GM12878 (cell line): Measurements from ENCODE around the gene CDH4. TPM values are rescaled to one million over a fixed set of nuclear protein-coding genes. Genes with fewer than 3 reads are reported as not detected.

ENCODE experiments used
- ATAC-seq: fragments of 200-7000 bp; cut with Tn5 transposase; 3 replicates; pipeline ENCODE4 v1.9.1; 2020; ENCODE audit warnings: mild to moderate bottlenecking, moderate library complexity
- BruUV-seq: library from RNA; stranded (reverse); fragments of 400-500 nt; replicated peaks from 2 replicates; lab custom pipeline; 2021; lab: Mats Ljungman, UMichigan
- CTCF ChIA-PET: fragments of 300-600 bp; sonication (Branson Sonifier 250); formaldehyde crosslinking; extraction: SDS; loops from one replicate; lab custom pipeline; 2021; ENCODE audit warnings: inconsistent platforms; lab: Yijun Ruan, JAX
- POLR2A ChIA-PET: fragments of 350-600 bp; formaldehyde crosslinking; extraction: SDS; loops from one replicate; lab custom pipeline; 2021; ENCODE audit warnings: inconsistent platforms; lab: Charles Lee
- RAD21 ChIA-PET: fragments of 300-600 bp; sonication (Branson Sonifier 250); formaldehyde crosslinking; loops from one replicate; lab custom pipeline; 2023; ENCODE audit warnings: antibody characterized with exemption; ENCODE audit not compliant: unreplicated experiment; lab: Charles Lee
- SMC1A ChIA-PET: fragments of 300-600 bp; sonication (Branson Sonifier 250); formaldehyde crosslinking; loops from one replicate; lab custom pipeline; 2023; ENCODE audit not compliant: unreplicated experiment, uncharacterized antibody; lab: Charles Lee
- DNase-seq: peaks from one replicate; pipeline ENCODE4 v3.0.0-alpha.2; 2011; ENCODE audit warnings: low read depth, low spot score
- FAIRE-seq: peaks from 3 replicates; lab custom pipeline; 2011; peaks lifted over from hg19 to GRCh38; lab: Jason Lieb, UNC
- H2AFZ ChIP-seq: 2 replicates; pipeline ENCODE4 v1.6.0; 2011; ENCODE audit warnings: low read depth, low read length, control low read depth; ENCODE audit not compliant: control insufficient read depth
- H3K27ac ChIP-seq: 2 replicates; pipeline ENCODE4 v1.5.1; 2011; ENCODE audit warnings: control low read depth; ENCODE audit not compliant: control insufficient read depth, insufficient read depth
- H3K27me3 ChIP-seq, 2 experiments: replicated peaks in 1 of 2; 2 replicates each; pipeline versions ENCODE4 v1.6.0 to v1.6.1; 2011; ENCODE audit warnings: low read length in 1 of 2; ENCODE audit not compliant: control insufficient read depth in 2 of 2, insufficient read depth in 2 of 2
- H3K36me3 ChIP-seq, 2 experiments: 2 replicates each; pipeline ENCODE4 v1.5.1; 2011; ENCODE audit warnings: low read length in 1 of 2; ENCODE audit not compliant: control insufficient read depth in 2 of 2, insufficient read depth in 2 of 2
- H3K4me1 ChIP-seq: 2 replicates; pipeline ENCODE4 v1.6.1; 2011; ENCODE audit warnings: mild to moderate bottlenecking, low read length, moderate library complexity, mixed read lengths; ENCODE audit not compliant: control insufficient read depth, insufficient read depth
- H3K4me2 ChIP-seq: 2 replicates; pipeline ENCODE4 v1.6.0; 2011; ENCODE audit warnings: control low read depth; ENCODE audit not compliant: control insufficient read depth, insufficient read depth
- H3K4me3 ChIP-seq: fragments of 200-600 bp; sonication (generic); 2 replicates; pipeline ENCODE4 v1.5.1; 2016
- H3K79me2 ChIP-seq: 2 replicates; pipeline ENCODE4 v1.6.0; 2011; ENCODE audit warnings: low read length; ENCODE audit not compliant: control insufficient read depth, insufficient read depth
- H3K9ac ChIP-seq: 2 replicates; pipeline ENCODE4 v1.8.0; 2011; ENCODE audit warnings: low read length, control low read depth, mixed read lengths; ENCODE audit not compliant: control insufficient read depth, insufficient read depth
- H3K9me3 ChIP-seq: replicated peaks from 3 replicates; pipeline ENCODE4 v1.5.1; 2011; ENCODE audit warnings: mild to moderate bottlenecking, low read length; ENCODE audit not compliant: control insufficient read depth, insufficient read depth
- H4K20me1 ChIP-seq: 2 replicates; pipeline ENCODE4 v1.6.0; 2011; ENCODE audit not compliant: control insufficient read depth, insufficient read depth
- CHD1 ChIP-seq: IDR thresholded peaks from 2 replicates; pipeline ENCODE4 v1.6.1; 2012; ENCODE audit warnings: low read depth, low read length, improper control_type of control experiment
- EZH2 ChIP-seq: IDR thresholded peaks from 2 replicates; pipeline ENCODE4 v1.6.1; 2012; ENCODE audit warnings: low read depth, mild to moderate bottlenecking, control low read depth, inconsistent platforms, low read length, borderline replicate concordance; ENCODE audit not compliant: control insufficient read depth
- POLR2A ChIP-seq: IDR thresholded peaks from 2 replicates; pipeline ENCODE4 v1.6.1; 2011; ENCODE audit warnings: low read depth, mild to moderate bottlenecking, low read length
- SIX5 ChIP-seq: IDR thresholded peaks from 2 replicates; pipeline ENCODE4 v1.6.1; 2011; ENCODE audit warnings: mild to moderate bottlenecking, low read depth, low read length, moderate library complexity; ENCODE audit not compliant: severe bottlenecking
- WGBS: methylation state at CpG from one replicate; pipeline ENCODE4 v1.1.6; 2016; ENCODE audit warnings: low lambda C conversion rate; ENCODE audit not compliant: insufficient replicate concordance, insufficient coverage; ENCODE audit errors: missing lambda C conversion rate; 5-methylcytosine and 5-hydroxymethylcytosine counted together
- in situ Hi-C: fragments of 300-500 bp; cut with MboI; formaldehyde crosslinking; loops from 9 replicates; pipeline ENCODE4 v1.14.3; 2018; ENCODE audit warnings: mixed read lengths
- intact Hi-C: fragments of 100-400 bp; cut with micrococcal nuclease; formaldehyde crosslinking; loops from one replicate; pipeline ENCODE4 v1.14.2; 2022; ENCODE audit not compliant: unreplicated experiment
- polyA plus RNA-seq, 11 experiments: library from polyadenylated mRNA; depleted of rRNA in 4 of 11; unstranded in 6 of 11; stranded (reverse) in 5 of 11; fragments of >200 nt; fragmentation: Nextera tagmentation in 4 of 11; fragmentation: Illumina TruSeq in 1 of 11; extraction: Ambion mirVana in 4 of 11; extraction: Trizol in 1 of 11; gene quantifications; 1 replicate in 1 of 11; 2 replicates in 10 of 11; pipeline versions ENCODE4 v1.2.1 to v1.2.3, GENCODE V29; 2011 to 2016; ENCODE audit warnings: inconsistent platforms in 2 of 11, missing spikeins in 2 of 11, low read depth in 1 of 11
- total RNA-seq, 4 experiments: library from RNA; depleted of rRNA in 3 of 4; stranded (reverse); fragments of >200 nt in 3 of 4; fragmentation: Illumina TruSeq in 1 of 4; extraction: Trizol in 1 of 4; gene quantifications; 2 replicates each; pipeline versions ENCODE4 v1.2.1 to v1.2.3, GENCODE V29; 2013 to 2021

CDH4 gene
- total and polyA plus RNA-seq, 10 of the 15 experiments (the other 5 are each of a cell fraction or from before 2014, with no cell fraction given): not detected

DNA sequence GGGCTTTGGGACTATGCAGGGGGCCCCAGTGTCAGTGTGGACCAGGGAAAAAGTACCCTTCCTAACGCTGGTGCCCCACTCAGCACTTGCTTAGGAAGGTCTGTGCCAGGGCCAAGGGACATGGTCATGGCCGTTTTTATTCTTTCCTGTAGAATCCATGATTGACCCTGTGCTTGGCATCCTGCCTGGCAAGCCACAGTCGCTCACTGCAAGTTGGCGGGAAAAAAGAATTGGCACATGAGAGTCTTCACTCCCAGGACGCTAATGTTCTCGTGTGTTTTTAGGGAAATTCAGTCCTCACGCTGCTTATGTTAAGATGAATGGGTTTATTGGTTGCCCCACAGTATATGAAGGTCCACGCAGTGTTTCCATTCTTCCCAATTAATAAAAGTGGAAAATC lies 253.4 kb downstream of the CDH4 start:
- H3K9me3 ChIP-seq: no peaks in the 10 kb centered on the region; the same call in 2 of the 3 replicates
- no peak for ATAC-seq
- no peak overlapping the region for H3K4me2 ChIP-seq
- DNase-seq: no peak
- POLR2A ChIA-PET: no interaction called here
- SMC1A ChIA-PET: no interaction called here
- TF ChIP-seq SIX5 (no peak), CHD1 (no peak), POLR2A (no peak)
- 28% methylated on average over 8 of the region's 8 CpGs for WGBS
- no peak overlapping the region for H2AFZ ChIP-seq
- no peak for FAIRE-seq
- no peaks in the 10 kb centered on the region for H3K36me3 ChIP-seq
- intact Hi-C loops: no loop called here
- CTCF ChIA-PET: no interaction called here
- no peaks in the 10 kb centered on the region for H3K79me2 ChIP-seq
- H4K20me1 ChIP-seq: no peaks in the 10 kb centered on the region
- RAD21 ChIA-PET: no interaction called here
- no peaks in the 10 kb centered on the region for H3K27me3 ChIP-seq
- no TSS peak for BruUV-seq
- in situ Hi-C loops: no loop called here
- H3K9ac ChIP-seq: no peak overlapping the region
- no peak overlapping the region for H3K27ac ChIP-seq
- no peak overlapping the region for H3K4me3 ChIP-seq
- no peaks in the 10 kb centered on the region for H3K4me1 ChIP-seq

DNA sequence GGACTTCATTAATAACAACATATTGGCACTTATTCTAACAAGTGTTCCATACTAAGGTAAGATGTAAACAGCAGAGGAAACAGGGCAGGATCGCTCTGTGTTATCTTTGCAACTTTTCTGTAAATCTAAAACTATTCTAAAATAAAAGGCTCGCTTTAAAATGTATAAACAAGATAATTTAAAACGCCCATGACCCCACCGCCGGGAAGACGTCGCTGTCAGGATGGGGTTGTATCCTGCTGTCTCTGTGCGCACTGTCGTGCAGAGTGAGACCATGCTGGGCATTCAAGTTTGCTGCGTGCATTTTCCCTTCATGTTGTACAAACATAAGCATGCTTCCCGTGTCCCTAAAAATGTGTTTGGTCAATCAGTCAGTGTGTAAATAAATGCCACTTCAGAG lies 255.7 kb downstream of the CDH4 start:
- CTCF ChIA-PET: interaction anchor here (0.6 kb wide), 1 partner anchor 346 kb away, joined by 6 read pairs; no protein-coding TSS in a partner anchor
- H4K20me1 ChIP-seq: no peaks in the 10 kb centered on the region
- DNase-seq (no peak), FAIRE-seq (no peak), ATAC-seq (no peak)
- H3K79me2 ChIP-seq: no peaks in the 10 kb centered on the region
- WGBS: 56% methylated on average over 11 of the region's 11 CpGs
- intact Hi-C loops (no loop called here), in situ Hi-C loops (no loop called here)
- no peak overlapping the region for H2AFZ ChIP-seq
- no peaks in the 10 kb centered on the region for H3K27me3 ChIP-seq
- no peak overlapping the region for H3K27ac ChIP-seq
- POLR2A ChIA-PET: no interaction called here
- no peaks in the 10 kb centered on the region for H3K4me1 ChIP-seq
- H3K9ac ChIP-seq: no peak overlapping the region
- no peak overlapping the region for H3K4me3 ChIP-seq
- BruUV-seq: no TSS peak
- H3K9me3 ChIP-seq: no peaks in the 10 kb centered on the region; the same call in 2 of the 3 replicates
- no peak overlapping the region for H3K4me2 ChIP-seq
- H3K36me3 ChIP-seq: no peaks in the 10 kb centered on the region
- SMC1A ChIA-PET: no interaction called here
- TF ChIP-seq EZH2: no peak
- RAD21 ChIA-PET: no interaction called here
